BLaER1 (cell line): ENCODE data around the gene RNF144B.
"Not testable (repeated sequence)": the region's sequence is repeated elsewhere in the genome, so short reads cannot be mapped to it uniquely, and the experiment has no call there.

ENCODE experiments used
- H3K27ac ChIP-seq: shearing (Covaris generic); formaldehyde crosslinking; 2 replicates; pipeline ENCODE4 v1.8.1; 2022
- H3K27me3 ChIP-seq: shearing (Covaris generic); formaldehyde crosslinking; 2 replicates; pipeline ENCODE4 v1.8.1; 2022
- H3K36me3 ChIP-seq: shearing (Covaris generic); formaldehyde crosslinking; 2 replicates; pipeline ENCODE4 v1.8.1; 2022
- H3K4me1 ChIP-seq: shearing (Covaris generic); formaldehyde crosslinking; 2 replicates; pipeline ENCODE4 v1.8.1; 2022
- H3K4me2 ChIP-seq: shearing (Covaris generic); formaldehyde crosslinking; 2 replicates; pipeline ENCODE4 v1.8.1; 2022
- H3K4me3 ChIP-seq: shearing (Covaris generic); formaldehyde crosslinking; 2 replicates; pipeline ENCODE4 v1.8.1; 2022
- H3K9ac ChIP-seq: shearing (Covaris generic); formaldehyde crosslinking; 2 replicates; pipeline ENCODE4 v1.8.1; 2022
- H3K9me3 ChIP-seq: shearing (Covaris generic); formaldehyde crosslinking; 2 replicates; pipeline ENCODE4 v1.8.1; 2022
- H4K20me1 ChIP-seq: shearing (Covaris generic); formaldehyde crosslinking; 2 replicates; pipeline ENCODE4 v1.8.1; 2022
- Cebpa-rat ChIP-seq: shearing (Covaris generic); IDR thresholded peaks from 2 replicates; pipeline ENCODE4 v1.8.1; 2022

RNF144B gene

GRCh38 chr6:18405477-18406293 is 18.5 kb downstream of the RNF144B start:
- Histone ChIP-seq H3K9me3 (no peaks in the 10 kb centered on the region), H4K20me1 (no peaks in the 10 kb centered on the region), H3K4me3 (no peak overlapping the region), H3K9ac (no peak overlapping the region), H3K4me2 (no peak overlapping the region), H3K4me1 (peaks cover 4% of the 10 kb centered on the region; the same call in 1 of the 2 replicates), H3K36me3 (no peaks in the 10 kb centered on the region), H3K27me3 (no peaks in the 10 kb centered on the region), H3K27ac (no peak overlapping the region)
- no peak for TF ChIP-seq Cebpa-rat

- H3K27ac ChIP-seq = no peak overlapping the region
- H3K36me3 ChIP-seq = no peaks in the 10 kb centered on the region
- no peak for TF ChIP-seq Cebpa-rat
- H3K27me3 ChIP-seq = no peaks in the 10 kb centered on the region
- no peak overlapping the region for H3K4me3 ChIP-seq
- H3K9me3 ChIP-seq = no peaks in the 10 kb centered on the region
- H3K9ac ChIP-seq = no peak overlapping the region
- no peaks in the 10 kb centered on the region; the same call in 1 of the 2 replicates for H3K4me1 ChIP-seq
- no peaks in the 10 kb centered on the region for H4K20me1 ChIP-seq
- no peak overlapping the region for H3K4me2 ChIP-seq
These were observed 20.0 kb downstream of the RNF144B start for GRCh38 chr6:18406955-18407749.

GRCh38 chr6:18409602-18410001 is 22.5 kb downstream of the RNF144B start:
- H3K4me3 ChIP-seq, H3K27me3 ChIP-seq, H4K20me1 ChIP-seq, H3K9ac ChIP-seq, H3K4me1 ChIP-seq, H3K27ac ChIP-seq, H3K9me3 ChIP-seq, H3K36me3 ChIP-seq, H3K4me2 ChIP-seq: not testable (repeated sequence)

GRCh38 chr6:18410412-18410811 is 23.3 kb downstream of the RNF144B start:
- no peak for TF ChIP-seq Cebpa-rat
- Histone ChIP-seq H3K4me1 (no peaks in the 10 kb centered on the region; the same call in 1 of the 2 replicates), H3K4me2 (no peak overlapping the region), H3K9ac (no peak overlapping the region), H3K27me3 (no peaks in the 10 kb centered on the region), H4K20me1 (no peaks in the 10 kb centered on the region), H3K27ac (no peak overlapping the region), H3K4me3 (no peak overlapping the region), H3K36me3 (no peaks in the 10 kb centered on the region), H3K9me3 (no peaks in the 10 kb centered on the region)

GRCh38 chr6:18412068-18412467 is 24.9 kb downstream of the RNF144B start:
- no peaks in the 10 kb centered on the region; the same call in 1 of the 2 replicates for H3K4me1 ChIP-seq
- no peaks in the 10 kb centered on the region for H3K9me3 ChIP-seq
- H3K27me3 ChIP-seq = no peaks in the 10 kb centered on the region
- no peak overlapping the region for H3K4me3 ChIP-seq
- no peaks in the 10 kb centered on the region for H4K20me1 ChIP-seq
- TF ChIP-seq Cebpa-rat = no peak
- H3K4me2 ChIP-seq = no peak overlapping the region
- H3K9ac ChIP-seq = no peak overlapping the region
- H3K36me3 ChIP-seq = no peaks in the 10 kb centered on the region
- no peak overlapping the region for H3K27ac ChIP-seq

- H3K27ac ChIP-seq = no peak overlapping the region
- H3K27me3 ChIP-seq = no peaks in the 10 kb centered on the region
- no peak for TF ChIP-seq Cebpa-rat
- H3K9ac ChIP-seq = no peak overlapping the region
- no peaks in the 10 kb centered on the region for H4K20me1 ChIP-seq
- no peaks in the 10 kb centered on the region for H3K9me3 ChIP-seq
- H3K4me3 ChIP-seq = no peak overlapping the region
- H3K36me3 ChIP-seq = no peaks in the 10 kb centered on the region
- H3K4me2 ChIP-seq = no peak overlapping the region
- H3K4me1 ChIP-seq = no peaks in the 10 kb centered on the region; the same call in 1 of the 2 replicates
These were observed 25.5 kb downstream of the RNF144B start for GRCh38 chr6:18412644-18413043.

GRCh38 chr6:18413381-18413780 is 26.2 kb downstream of the RNF144B start:
- Histone ChIP-seq H3K9me3 (no peaks in the 10 kb centered on the region), H3K4me1 (no peaks in the 10 kb centered on the region; the same call in 1 of the 2 replicates), H3K9ac (no peak overlapping the region), H3K4me2 (no peak overlapping the region), H3K27ac (no peak overlapping the region), H3K4me3 (no peak overlapping the region), H3K36me3 (no peaks in the 10 kb centered on the region), H4K20me1 (no peaks in the 10 kb centered on the region), H3K27me3 (no peaks in the 10 kb centered on the region)
- no peak for TF ChIP-seq Cebpa-rat

- H4K20me1 ChIP-seq = no peaks in the 10 kb centered on the region
- no peak overlapping the region for H3K4me3 ChIP-seq
- no peak overlapping the region for H3K4me2 ChIP-seq
- H3K4me1 ChIP-seq = no peaks in the 10 kb centered on the region; the same call in 1 of the 2 replicates
- H3K9ac ChIP-seq = no peak overlapping the region
- H3K27ac ChIP-seq = no peak overlapping the region
- no peaks in the 10 kb centered on the region for H3K36me3 ChIP-seq
- TF ChIP-seq Cebpa-rat = no peak
- H3K27me3 ChIP-seq = no peaks in the 10 kb centered on the region
- H3K9me3 ChIP-seq = no peaks in the 10 kb centered on the region
These were observed 27.0 kb downstream of the RNF144B start for GRCh38 chr6:18414116-18414515.

GRCh38 chr6:18415207-18415606 is 28.1 kb downstream of the RNF144B start:
- Histone ChIP-seq H3K4me2 (no peak overlapping the region), H3K9ac (no peak overlapping the region), H4K20me1 (no peaks in the 10 kb centered on the region), H3K27ac (no peak overlapping the region), H3K4me1 (no peaks in the 10 kb centered on the region; the same call in 1 of the 2 replicates), H3K36me3 (no peaks in the 10 kb centered on the region), H3K4me3 (no peak overlapping the region), H3K27me3 (no peaks in the 10 kb centered on the region), H3K9me3 (no peaks in the 10 kb centered on the region)
- no peak for TF ChIP-seq Cebpa-rat
